Endothelial cell of umbilical vein (primary cell): Measurements from ENCODE around the gene RHEBL1. TPM values are rescaled to one million over a fixed set of nuclear protein-coding genes. Genes with fewer than 3 reads are reported as not detected.

ENCODE experiments used
- BruUV-seq: library from RNA; stranded (reverse); fragments of 400-500 nt; replicated peaks from 2 replicates; lab custom pipeline; 2021; lab: Mats Ljungman, UMichigan
- CTCF ChIA-PET: fragments of 300-600, 350-600 bp; sonication (Branson Sonifier 250); formaldehyde crosslinking; loops from one replicate; lab custom pipeline; 2021; ENCODE audit warnings: antibody characterized with exemption, inconsistent platforms; lab: Charles Lee
- POLR2A ChIA-PET: fragments of 300-600, 350-600 bp; sonication (Branson Sonifier 250); formaldehyde crosslinking; loops from one replicate; lab custom pipeline; 2021; ENCODE audit warnings: antibody characterized with exemption, inconsistent platforms; lab: Charles Lee
- DNase-seq: peaks from one replicate; pipeline ENCODE4 v3.0.0-alpha.2; 2011; ENCODE audit warnings: low read depth, low spot score
- FAIRE-seq: peaks from 2 replicates; lab custom pipeline; 2011; peaks lifted over from hg19 to GRCh38; lab: Jason Lieb, UNC
- H2AFZ ChIP-seq: 2 replicates; pipeline ENCODE4 v1.6.0; 2012; ENCODE audit warnings: low read depth, low read length, control low read depth, inconsistent platforms
- H3K27ac ChIP-seq: 2 replicates; pipeline ENCODE4 v1.5.1; 2011; ENCODE audit warnings: low read depth, mild to moderate bottlenecking, control low read depth, low read length, moderate library complexity; ENCODE audit not compliant: insufficient read depth
- H3K27me3 ChIP-seq, 2 experiments: 2 replicates each; pipeline versions ENCODE4 v1.6.0 to v1.6.1; 2011; ENCODE audit warnings: low read length in 2 of 2, mixed read lengths in 1 of 2; ENCODE audit not compliant: control insufficient read depth in 2 of 2, insufficient read depth in 2 of 2
- H3K36me3 ChIP-seq, 2 experiments: 2 replicates in 1 of 2; 3 replicates in 1 of 2; pipeline ENCODE4 v1.5.1; 2011; ENCODE audit warnings: low read length in 2 of 2, mild to moderate bottlenecking in 1 of 2, moderate library complexity in 1 of 2; ENCODE audit not compliant: control insufficient read depth in 2 of 2, insufficient read depth in 2 of 2; ENCODE audit errors: extremely low read depth in 1 of 2
- H3K4me1 ChIP-seq: 3 replicates; pipeline ENCODE4 v1.5.1; 2011; ENCODE audit warnings: mild to moderate bottlenecking, low read length; ENCODE audit not compliant: control insufficient read depth, insufficient read depth; ENCODE audit errors: extremely low read depth
- H3K4me2 ChIP-seq: 2 replicates; pipeline ENCODE4 v1.6.1; 2011; ENCODE audit warnings: low read length, control low read depth, mixed read lengths; ENCODE audit not compliant: insufficient read depth
- H3K4me3 ChIP-seq, 3 experiments: fragments of 200-600 bp in 1 of 3; sonication (generic), shearing (Covaris generic) in 1 of 3; replicated peaks in 1 of 3; 2 replicates each; pipeline ENCODE4 v1.5.1; 2011 to 2016; ENCODE audit warnings: control low read depth in 3 of 3, low read length in 3 of 3, mild to moderate bottlenecking in 2 of 3, inconsistent platforms in 1 of 3, low read depth in 1 of 3, moderate library complexity in 1 of 3; ENCODE audit not compliant: insufficient read depth in 1 of 3
- H3K79me2 ChIP-seq: 2 replicates; pipeline ENCODE4 v1.6.0; 2012; ENCODE audit warnings: low read length, inconsistent platforms; ENCODE audit not compliant: control insufficient read depth, insufficient read depth
- H3K9ac ChIP-seq: replicated peaks from 2 replicates; pipeline ENCODE3; 2011; ENCODE audit warnings: low read length, control low read depth; ENCODE audit not compliant: insufficient read depth; ENCODE audit errors: extremely low read depth
- H3K9me1 ChIP-seq: replicated peaks from 3 replicates; pipeline ENCODE4 v1.6.0; 2011; ENCODE audit warnings: mild to moderate bottlenecking, low read length; ENCODE audit not compliant: control insufficient read depth, insufficient read depth; ENCODE audit errors: extremely low read depth
- H3K9me3 ChIP-seq: replicated peaks from 2 replicates; pipeline ENCODE4 v1.5.1; 2012; ENCODE audit warnings: low read length, inconsistent platforms; ENCODE audit not compliant: control insufficient read depth, insufficient read depth
- H4K20me1 ChIP-seq: replicated peaks from 2 replicates; pipeline ENCODE3; 2011; ENCODE audit warnings: mild to moderate bottlenecking, low read length; ENCODE audit not compliant: control insufficient read depth, insufficient read depth; ENCODE audit errors: extremely low read depth
- EZH2 ChIP-seq: IDR thresholded peaks from 2 replicates; pipeline ENCODE4 v1.6.1; 2012; ENCODE audit warnings: borderline replicate concordance, low read depth, mild to moderate bottlenecking, moderate library complexity, low read length, inconsistent platforms; ENCODE audit not compliant: severe bottlenecking
- FOS ChIP-seq: IDR thresholded peaks from 2 replicates; pipeline ENCODE4 v1.6.1; 2011; ENCODE audit warnings: mild to moderate bottlenecking, low read length, moderate library complexity, borderline replicate concordance; ENCODE audit not compliant: insufficient read depth
- GATA2 ChIP-seq: IDR thresholded peaks from 2 replicates; pipeline ENCODE4 v1.7.0; 2011; ENCODE audit warnings: low read depth, mild to moderate bottlenecking, moderate library complexity, mixed read lengths, low read length; ENCODE audit not compliant: insufficient read length, insufficient read depth
- JUN ChIP-seq: IDR thresholded peaks from 2 replicates; pipeline ENCODE4 v1.6.1; 2011; ENCODE audit warnings: borderline replicate concordance, low read depth; ENCODE audit not compliant: insufficient read length, insufficient read depth
- MYC ChIP-seq: IDR thresholded peaks from one replicate; pipeline ENCODE4 v1.6.1; 2011; ENCODE audit warnings: mild to moderate bottlenecking, low read depth, low read length
- POLR2A ChIP-seq: IDR thresholded peaks from 2 replicates; pipeline ENCODE4 v1.6.1; 2012; ENCODE audit warnings: low read depth, mild to moderate bottlenecking, control low read depth, low read length
- POLR2AphosphoS5 ChIP-seq: IDR thresholded peaks from 2 replicates; pipeline ENCODE4 v1.6.1; 2012; ENCODE audit warnings: low read depth, mild to moderate bottlenecking, control low read depth, low read length, moderate library complexity; ENCODE audit not compliant: insufficient read depth
- dilution Hi-C: fragments of 300-500 bp; cut with MboI; formaldehyde crosslinking; loops from one replicate; pipeline ENCODE4 v1.15.0; 2019; ENCODE audit warnings: low sequenced_read_pairs; ENCODE audit not compliant: extremely low pct_ligation_motif_present
- intact Hi-C: fragments of 100-400 bp; cut with micrococcal nuclease; formaldehyde crosslinking; loops from one replicate; pipeline ENCODE4 v1.10.0; 2022
- polyA plus RNA-seq, 4 experiments: library from polyadenylated mRNA; depleted of rRNA in 3 of 4; stranded (reverse) in 3 of 4; unstranded in 1 of 4; fragments of >200 nt; gene quantifications; 2 replicates each; pipeline versions ENCODE4 v1.2.1 to v1.2.3, GENCODE V29; 2011 to 2012; ENCODE audit warnings: missing spikeins in 1 of 4
- total RNA-seq: library from RNA; stranded (reverse); gene quantifications from 2 replicates; pipeline ENCODE4 v1.2.3, GENCODE V29; 2021
- TF ChIP-seq, protein P1 (sequence below), 2 donors: IDR thresholded peaks; 1 replicate in 1 of 2; 2 replicates in 1 of 2; pipeline ENCODE4 v1.5.1; 2011; ENCODE audit warnings: low read length in 2 of 2, mild to moderate bottlenecking in 2 of 2, moderate library complexity in 2 of 2, control low read depth in 1 of 2, inconsistent platforms in 1 of 2, low read depth in 1 of 2; ENCODE audit not compliant: insufficient read depth in 1 of 2; ENCODE audit errors: extremely low read depth in 1 of 2
- TF ChIP-seq, protein P2 (sequence below): IDR thresholded peaks from 2 replicates; pipeline ENCODE4 v1.6.1; 2011; ENCODE audit not compliant: insufficient read depth, insufficient read length

Gene RHEBL1
- total and polyA plus RNA-seq, 2 donors (not counting 3 experiments of a cell fraction or from before 2014, with no cell fraction given) = 2.6 to 2.7 TPM

- dilution Hi-C loops = no loop called here
- POLR2A ChIA-PET = no interaction called here
- DNase-seq (no peak), FAIRE-seq (no peak)
- no peak overlapping the region for H3K4me2 ChIP-seq
- TF ChIP-seq, protein P1, sequence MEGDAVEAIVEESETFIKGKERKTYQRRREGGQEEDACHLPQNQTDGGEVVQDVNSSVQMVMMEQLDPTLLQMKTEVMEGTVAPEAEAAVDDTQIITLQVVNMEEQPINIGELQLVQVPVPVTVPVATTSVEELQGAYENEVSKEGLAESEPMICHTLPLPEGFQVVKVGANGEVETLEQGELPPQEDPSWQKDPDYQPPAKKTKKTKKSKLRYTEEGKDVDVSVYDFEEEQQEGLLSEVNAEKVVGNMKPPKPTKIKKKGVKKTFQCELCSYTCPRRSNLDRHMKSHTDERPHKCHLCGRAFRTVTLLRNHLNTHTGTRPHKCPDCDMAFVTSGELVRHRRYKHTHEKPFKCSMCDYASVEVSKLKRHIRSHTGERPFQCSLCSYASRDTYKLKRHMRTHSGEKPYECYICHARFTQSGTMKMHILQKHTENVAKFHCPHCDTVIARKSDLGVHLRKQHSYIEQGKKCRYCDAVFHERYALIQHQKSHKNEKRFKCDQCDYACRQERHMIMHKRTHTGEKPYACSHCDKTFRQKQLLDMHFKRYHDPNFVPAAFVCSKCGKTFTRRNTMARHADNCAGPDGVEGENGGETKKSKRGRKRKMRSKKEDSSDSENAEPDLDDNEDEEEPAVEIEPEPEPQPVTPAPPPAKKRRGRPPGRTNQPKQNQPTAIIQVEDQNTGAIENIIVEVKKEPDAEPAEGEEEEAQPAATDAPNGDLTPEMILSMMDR (IDR thresholded peaks at IDR 0.05; ENCODE audit: extremely low read depth in 1 of 2, insufficient read depth in 1 of 2, low read depth in 1 of 2, low read length in 2 of 2) = no peak
- TF ChIP-seq GATA2 (no peak), POLR2A (no peak), FOS (no peak), MYC (no peak), JUN (no peak), EZH2 (no peak), POLR2AphosphoS5 (no peak)
- TF ChIP-seq, protein P2, sequence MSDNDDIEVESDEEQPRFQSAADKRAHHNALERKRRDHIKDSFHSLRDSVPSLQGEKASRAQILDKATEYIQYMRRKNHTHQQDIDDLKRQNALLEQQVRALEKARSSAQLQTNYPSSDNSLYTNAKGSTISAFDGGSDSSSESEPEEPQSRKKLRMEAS = no peak
- H3K36me3 ChIP-seq = no peaks in the 10 kb centered on the region
- H3K9me3 ChIP-seq = no peaks in the 10 kb centered on the region
- H2AFZ ChIP-seq = no peak overlapping the region
- no peak overlapping the region for H3K9ac ChIP-seq
- intact Hi-C loops = no loop called here
- H3K27me3 ChIP-seq = peaks cover 0 to 2% of the 10 kb centered on the region in 2 experiments
- H3K9me1 ChIP-seq = no peaks in the 10 kb centered on the region
- H4K20me1 ChIP-seq = no peaks in the 10 kb centered on the region
- H3K4me1 ChIP-seq = no peaks in the 10 kb centered on the region
- H3K4me3 ChIP-seq = no peak overlapping the region
- H3K27ac ChIP-seq = no peak overlapping the region
- no TSS peak for BruUV-seq
- no peaks in the 10 kb centered on the region for H3K79me2 ChIP-seq
- CTCF ChIA-PET = interaction anchor here (1.2 to 4.9 kb wide), 3 partner anchors 9 to 41 kb away, joined by 3 to 36 read pairs (median 6); no protein-coding TSS in a partner anchor
These were observed 10.0 kb upstream of the RHEBL1 start for GRCh38 chr12:49079793-49080192.
